ENCODE measurements around the gene BCL2L2.

Gene BCL2L2

DNA sequence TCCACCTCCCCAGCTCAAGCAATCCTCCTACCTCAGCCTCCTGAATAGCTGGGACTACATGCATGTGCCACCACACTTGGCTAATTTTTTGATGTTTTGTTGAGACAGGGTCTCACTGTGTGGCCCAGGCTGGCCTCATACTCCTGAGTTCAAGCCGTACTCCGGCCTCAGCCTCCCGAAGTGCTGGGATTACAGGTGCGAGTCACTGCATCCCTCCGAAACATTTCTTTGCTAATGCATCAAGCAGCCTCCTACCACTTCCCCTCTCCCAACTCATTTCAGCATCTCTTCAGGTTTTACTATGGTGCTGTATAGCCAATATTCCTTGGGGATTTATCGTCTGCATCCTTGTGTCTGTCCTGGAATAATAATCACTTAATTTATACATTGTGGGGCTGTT is 48.4 kb downstream of the BCL2L2 start:
- no peak for TF ChIP-seq TAF1 (IDR thresholded peaks at IDR 0.05; ENCODE audit: borderline replicate concordance, insufficient read depth, low read length)
- TF ChIP-seq REST (IDR thresholded peaks at IDR 0.05; ENCODE audit: insufficient read depth in 1 of 2, low read depth in 2 of 2, low read length in 2 of 2) = no peak
- no peak for TF ChIP-seq POLR2AphosphoS5 (IDR thresholded peaks at IDR 0.05; ENCODE audit: low read depth, low read length)
- TF ChIP-seq FOXP2 (optimal IDR thresholded peaks at IDR 0.05; ENCODE audit: borderline replicate concordance, extremely low read depth, extremely low read length, insufficient read depth) = no peak

- TF ChIP-seq REST (IDR thresholded peaks at IDR 0.05; ENCODE audit: insufficient read depth in 1 of 2, low read depth in 2 of 2, low read length in 2 of 2) = no peak
- no peak for TF ChIP-seq POLR2AphosphoS5 (IDR thresholded peaks at IDR 0.05; ENCODE audit: low read depth, low read length)
- no peak for TF ChIP-seq FOXP2 (optimal IDR thresholded peaks at IDR 0.05; ENCODE audit: borderline replicate concordance, extremely low read depth, extremely low read length, insufficient read depth)
- TF ChIP-seq TAF1 (IDR thresholded peaks at IDR 0.05; ENCODE audit: borderline replicate concordance, insufficient read depth, low read length) = no peak
- no peak for TF ChIP-seq SIN3A (IDR thresholded peaks at IDR 0.05; ENCODE audit: borderline replicate concordance, insufficient read depth, low read length)
Observed at GRCh38 chr14:23355871-23356435, 49.3 kb downstream of the BCL2L2 start.

GRCh38 chr14:23356662-23357061 is 50.0 kb downstream of the BCL2L2 start:
- TF ChIP-seq TAF1 (IDR thresholded peaks at IDR 0.05; ENCODE audit: borderline replicate concordance, insufficient read depth, low read length) = no peak

DNA sequence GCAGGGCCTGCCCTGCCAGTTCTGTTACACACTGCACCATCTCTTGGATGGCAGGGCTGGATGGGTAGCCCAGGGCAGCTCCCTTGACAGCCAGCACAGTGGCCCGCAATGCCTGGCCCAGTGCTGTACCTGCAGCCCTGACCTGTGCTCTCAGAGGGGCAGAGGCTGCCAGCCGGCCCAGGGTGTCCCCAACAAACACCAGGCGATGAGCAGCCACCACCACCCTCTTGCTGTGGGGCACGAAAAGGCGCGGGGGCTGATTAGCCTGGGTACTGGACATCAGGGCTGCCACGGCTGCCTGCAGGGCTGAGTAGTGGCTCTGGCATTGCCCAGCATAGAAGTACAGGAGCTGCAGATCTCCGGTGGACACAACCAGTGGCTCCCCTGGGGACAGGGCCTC is 50.6 kb downstream of the BCL2L2 start:
- TF ChIP-seq POLR2AphosphoS5 (IDR thresholded peaks at IDR 0.05; ENCODE audit: low read depth, low read length) (no peak), TAF1 (IDR thresholded peaks at IDR 0.05; ENCODE audit: borderline replicate concordance, insufficient read depth, low read length) (no peak), SIN3A (IDR thresholded peaks at IDR 0.05; ENCODE audit: borderline replicate concordance, insufficient read depth, low read length) (no peak), FOXP2 (optimal IDR thresholded peaks at IDR 0.05; ENCODE audit: borderline replicate concordance, extremely low read depth, extremely low read length, insufficient read depth) (no peak), REST (IDR thresholded peaks at IDR 0.05; ENCODE audit: insufficient read depth in 1 of 2, low read depth in 2 of 2, low read length in 2 of 2) (no peak)

- no peak for TF ChIP-seq REST (IDR thresholded peaks at IDR 0.05; ENCODE audit: insufficient read depth in 1 of 2, low read depth in 2 of 2, low read length in 2 of 2)
- no peak for TF ChIP-seq FOXP2 (optimal IDR thresholded peaks at IDR 0.05; ENCODE audit: borderline replicate concordance, extremely low read depth, extremely low read length, insufficient read depth)
- no peak for TF ChIP-seq POLR2AphosphoS5 (IDR thresholded peaks at IDR 0.05; ENCODE audit: low read depth, low read length)
- TF ChIP-seq TAF1 (IDR thresholded peaks at IDR 0.05; ENCODE audit: borderline replicate concordance, insufficient read depth, low read length) = no peak
- TF ChIP-seq SIN3A (IDR thresholded peaks at IDR 0.05; ENCODE audit: borderline replicate concordance, insufficient read depth, low read length) = no peak
Observed at GRCh38 chr14:23358042-23358441, 51.4 kb downstream of the BCL2L2 start.

Measured in PFSK-1 (cell line).